Endodermal cell (in vitro differentiated cells): ENCODE measurements around the gene PACRG. TPM values are rescaled to one million over a fixed set of nuclear protein-coding genes. Genes with fewer than 3 reads are reported as not detected.

ENCODE experiments used
- DNase-seq: peaks from one replicate; pipeline ENCODE4 v3.0.0-alpha.2; 2017
- H3K27ac ChIP-seq: 2 replicates; pipeline ENCODE4 v1.5.1; 2013; ENCODE audit warnings: mild to moderate bottlenecking, low read depth, low read length, moderate library complexity
- H3K27me3 ChIP-seq: 2 replicates; pipeline ENCODE4 v1.6.1; 2013; ENCODE audit warnings: mild to moderate bottlenecking, low read length, moderate library complexity; ENCODE audit not compliant: insufficient read depth, control insufficient read depth, poor library complexity, severe bottlenecking
- H3K36me3 ChIP-seq: 2 replicates; pipeline ENCODE4 v1.7.0; 2013; ENCODE audit warnings: mild to moderate bottlenecking, low read length, moderate library complexity; ENCODE audit not compliant: control insufficient read depth, insufficient read depth
- H3K4me1 ChIP-seq: one replicate; pipeline ENCODE4 v1.7.0; 2013; ENCODE audit warnings: low read length; ENCODE audit not compliant: control insufficient read depth, insufficient read depth
- H3K4me3 ChIP-seq: 2 replicates; pipeline ENCODE4 v1.5.1; 2013; ENCODE audit warnings: mild to moderate bottlenecking, low read length, moderate library complexity
- H3K9ac ChIP-seq: 2 replicates; pipeline ENCODE4 v1.6.1; 2013; ENCODE audit warnings: mild to moderate bottlenecking, low read length, moderate library complexity; ENCODE audit not compliant: poor library complexity, severe bottlenecking; ENCODE audit errors: extremely low read depth
- H3K9me3 ChIP-seq: 2 replicates; pipeline ENCODE4 v1.6.1; 2013; ENCODE audit warnings: mild to moderate bottlenecking, low read length, moderate library complexity; ENCODE audit not compliant: control insufficient read depth
- H3K27ac Mint-ChIP-seq: 2 replicates; pipeline ENCODE4 v1.8.0; 2020; ENCODE audit warnings: mixed read lengths
- H3K27me3 Mint-ChIP-seq: 2 replicates; pipeline ENCODE4 v1.8.0; 2021; ENCODE audit warnings: mild to moderate bottlenecking, mixed read lengths; ENCODE audit not compliant: insufficient read depth
- H3K36me3 Mint-ChIP-seq: 2 replicates; pipeline ENCODE4 v1.8.0; 2020; ENCODE audit warnings: low read depth, mixed read lengths
- H3K4me1 Mint-ChIP-seq: 2 replicates; pipeline ENCODE4 v1.8.0; 2020; ENCODE audit warnings: mixed read lengths
- H3K4me3 Mint-ChIP-seq: 2 replicates; pipeline ENCODE4 v1.8.0; 2020; ENCODE audit warnings: mild to moderate bottlenecking, moderate library complexity, mixed read lengths
- H3K9me3 Mint-ChIP-seq: 2 replicates; pipeline ENCODE4 v1.8.0; 2020; ENCODE audit warnings: mild to moderate bottlenecking, mixed read lengths
- WGBS, 2 experiments: methylation state at CpG; one replicate each; pipeline versions ENCODE4 v1.1.5 to v1.1.7; 2013; ENCODE audit warnings: missing lambda C conversion rate in 2 of 2, mixed read lengths in 1 of 2; ENCODE audit not compliant: insufficient coverage in 1 of 2, insufficient read length in 1 of 2; 5-methylcytosine and 5-hydroxymethylcytosine counted together
- total RNA-seq, 2 donors: library from RNA; stranded (reverse); fragmentation: NEBNext Ultra II Directional in 1 of 2; extraction: Animal tissue kit (Norgen Biotek cat#: 25700) in 1 of 2; gene quantifications; 2 replicates in 1 of 2; 3 replicates in 1 of 2; pipeline ENCODE4 v1.2.1, GENCODE V29; 2021
- TF ChIP-seq, protein P1 (sequence below): fragments of 200-600 bp; sonication (generic); conservative IDR thresholded peaks from 2 replicates; pipeline ENCODE4 v1.5.0; 2021; ENCODE audit warnings: antibody characterized with exemption, mild to moderate bottlenecking

PACRG gene
- total RNA-seq, 2 donors from 2014 or later: 0.42 to 0.44 TPM

DNA sequence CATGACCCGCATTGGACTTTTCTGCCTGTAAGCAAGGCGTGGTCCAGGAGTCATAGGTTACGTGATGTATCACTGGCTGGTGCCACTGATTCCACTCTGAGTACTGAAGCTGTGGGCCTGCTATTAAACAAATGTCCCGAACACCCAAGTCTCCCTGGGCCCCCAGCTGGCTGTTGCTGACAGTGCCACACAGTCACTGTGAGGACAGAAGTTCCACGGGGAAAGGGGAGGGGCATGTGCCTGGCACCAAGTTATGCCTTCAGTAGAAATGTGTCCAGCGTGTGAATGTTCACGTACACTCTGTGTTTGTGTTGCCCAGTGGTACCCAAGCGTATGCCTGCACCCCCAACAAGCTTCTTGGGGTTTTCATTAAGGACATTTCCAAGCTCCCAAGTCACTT is 515.3 kb downstream of the PACRG start:
- Mint-ChIP-seq H3K9me3 (no peaks in the 10 kb centered on the region), H3K4me3 (no peak overlapping the region), H3K27ac (no peak overlapping the region), H3K4me1 (peaks cover 7% of the 10 kb centered on the region), H3K27me3 (no peaks in the 10 kb centered on the region), H3K36me3 (no peaks in the 10 kb centered on the region)
- Histone ChIP-seq H3K27me3 (no peaks in the 10 kb centered on the region), H3K4me3 (no peak overlapping the region), H3K4me1 (peaks cover 8% of the 10 kb centered on the region), H3K9me3 (no peaks in the 10 kb centered on the region), H3K9ac (no peak overlapping the region), H3K36me3 (no peaks in the 10 kb centered on the region), H3K27ac (no peak overlapping the region)
- TF ChIP-seq, protein P1, sequence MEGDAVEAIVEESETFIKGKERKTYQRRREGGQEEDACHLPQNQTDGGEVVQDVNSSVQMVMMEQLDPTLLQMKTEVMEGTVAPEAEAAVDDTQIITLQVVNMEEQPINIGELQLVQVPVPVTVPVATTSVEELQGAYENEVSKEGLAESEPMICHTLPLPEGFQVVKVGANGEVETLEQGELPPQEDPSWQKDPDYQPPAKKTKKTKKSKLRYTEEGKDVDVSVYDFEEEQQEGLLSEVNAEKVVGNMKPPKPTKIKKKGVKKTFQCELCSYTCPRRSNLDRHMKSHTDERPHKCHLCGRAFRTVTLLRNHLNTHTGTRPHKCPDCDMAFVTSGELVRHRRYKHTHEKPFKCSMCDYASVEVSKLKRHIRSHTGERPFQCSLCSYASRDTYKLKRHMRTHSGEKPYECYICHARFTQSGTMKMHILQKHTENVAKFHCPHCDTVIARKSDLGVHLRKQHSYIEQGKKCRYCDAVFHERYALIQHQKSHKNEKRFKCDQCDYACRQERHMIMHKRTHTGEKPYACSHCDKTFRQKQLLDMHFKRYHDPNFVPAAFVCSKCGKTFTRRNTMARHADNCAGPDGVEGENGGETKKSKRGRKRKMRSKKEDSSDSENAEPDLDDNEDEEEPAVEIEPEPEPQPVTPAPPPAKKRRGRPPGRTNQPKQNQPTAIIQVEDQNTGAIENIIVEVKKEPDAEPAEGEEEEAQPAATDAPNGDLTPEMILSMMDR: no peak
- no peak for DNase-seq
- WGBS, 2 experiments: 93 to 95% methylated on average over 7 to 8 of the region's 8 CpGs

DNA sequence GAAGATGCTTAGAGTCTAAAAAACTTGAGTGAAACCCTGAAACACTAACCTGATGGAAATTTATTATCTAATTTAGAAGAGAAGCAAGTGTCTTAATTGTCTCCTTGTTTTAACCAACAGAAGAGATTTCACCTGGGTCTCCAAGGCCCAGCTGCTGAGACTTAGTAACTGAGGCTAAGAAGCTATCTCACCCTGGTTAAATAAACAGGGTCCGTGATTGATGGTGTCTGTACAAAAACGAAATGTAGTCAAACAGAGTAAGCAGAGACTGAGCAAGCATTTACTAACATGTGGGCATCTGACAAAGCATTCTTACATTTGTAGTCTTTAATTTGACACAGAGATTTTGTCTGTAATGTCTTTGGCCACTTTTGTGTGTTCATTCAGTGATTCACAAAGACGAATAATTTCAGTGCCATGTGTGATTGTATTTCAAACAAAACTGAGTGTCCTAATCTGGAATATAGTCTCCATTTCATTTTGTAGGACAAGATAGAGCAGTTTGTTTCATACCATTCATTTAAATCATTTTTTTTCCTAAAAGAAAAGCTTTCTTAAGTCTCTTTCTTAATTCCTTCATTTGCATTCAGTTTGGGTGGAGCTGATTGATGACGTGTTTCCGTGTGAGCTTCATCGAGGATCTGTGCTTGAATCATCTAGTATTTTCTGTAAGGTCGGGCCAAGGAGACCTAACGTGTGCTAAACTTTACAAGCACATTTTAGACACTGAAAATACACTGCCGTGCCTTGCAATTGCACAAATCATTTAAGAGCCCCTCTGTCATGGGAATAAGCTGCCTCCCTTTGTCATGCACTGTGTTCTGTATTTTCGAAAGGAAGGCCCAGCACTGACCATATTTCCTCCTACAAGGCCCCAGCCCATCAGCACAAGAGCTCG is 516.2 kb downstream of the PACRG start:
- H3K4me3 Mint-ChIP-seq: no peak overlapping the region
- H3K27me3 ChIP-seq: no peaks in the 10 kb centered on the region
- WGBS, 2 experiments: 81 to 88% methylated on average over 10 to 11 of the region's 11 CpGs
- H3K4me1 Mint-ChIP-seq: peaks cover 8% of the 10 kb centered on the region
- no peak overlapping the region for H3K9ac ChIP-seq
- H3K27ac Mint-ChIP-seq: no peak overlapping the region
- H3K9me3 ChIP-seq: no peaks in the 10 kb centered on the region
- H3K4me3 ChIP-seq: no peak overlapping the region
- H3K27me3 Mint-ChIP-seq: no peaks in the 10 kb centered on the region
- no peak for DNase-seq
- TF ChIP-seq, protein P1: no peak
- no peak overlapping the region for H3K27ac ChIP-seq
- H3K36me3 Mint-ChIP-seq: no peaks in the 10 kb centered on the region
- H3K36me3 ChIP-seq: no peaks in the 10 kb centered on the region
- H3K4me1 ChIP-seq: peaks cover 8% of the 10 kb centered on the region
- no peaks in the 10 kb centered on the region for H3K9me3 Mint-ChIP-seq

DNA sequence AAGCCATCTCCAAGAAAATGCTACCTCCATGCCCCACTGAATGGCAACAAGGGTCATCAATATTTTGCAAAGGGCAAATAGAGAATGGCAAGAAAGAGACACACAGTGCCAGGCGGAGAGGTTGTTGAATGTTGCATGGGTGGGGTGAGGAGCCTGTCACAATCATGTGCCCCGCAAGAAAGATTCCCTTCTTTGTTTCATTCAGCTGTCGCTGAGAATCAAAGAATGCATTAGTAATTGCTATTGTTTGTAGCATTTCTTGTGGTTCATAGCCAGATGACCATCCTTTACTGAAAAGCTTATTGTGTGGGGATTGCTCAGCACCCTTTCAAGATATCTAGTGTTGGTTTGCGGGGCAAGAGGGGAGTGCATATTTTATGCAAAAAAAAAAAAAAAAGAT is 520.3 kb downstream of the PACRG start:
- Histone ChIP-seq H3K27ac (no peak overlapping the region), H3K9ac (no peak overlapping the region), H3K36me3 (no peaks in the 10 kb centered on the region), H3K4me3 (no peak overlapping the region), H3K27me3 (no peaks in the 10 kb centered on the region), H3K4me1 (peaks cover 8% of the 10 kb centered on the region), H3K9me3 (no peaks in the 10 kb centered on the region)
- Mint-ChIP-seq H3K36me3 (no peaks in the 10 kb centered on the region), H3K27me3 (no peaks in the 10 kb centered on the region), H3K4me1 (peaks cover 8% of the 10 kb centered on the region), H3K9me3 (no peaks in the 10 kb centered on the region), H3K4me3 (no peak overlapping the region), H3K27ac (no peak overlapping the region)
- TF ChIP-seq, protein P1: no peak
- no peak for DNase-seq
- whole genome bisulfite sequencing, 2 experiments: 83 to 87% methylated on average over 2 to 3 of the region's 4 CpGs
